HG02884 (cell line): ENCODE data around the gene ZKSCAN7.
A peak's percentile ranks its signal among the peaks of the same experiment; 100 is the strongest.
"Not testable (repeated sequence)": the region's sequence is repeated elsewhere in the genome, so short reads cannot be mapped to it uniquely, and the experiment has no call there.

Experiments
- ATAC-seq: cut with Tn5 transposase; IDR thresholded peaks from one replicate; pipeline ENCODE4 v1.9.1; 2021; ENCODE audit warnings: mild to moderate bottlenecking, moderate library complexity; ENCODE audit not compliant: unreplicated experiment

The ZKSCAN7 gene

GRCh38 chr3:44554626-44555592 is at the start of gene ZKSCAN7:
Gene ZKSCAN7, plus strand, starts transcription at chr3:44555193. Its CDS starts 1,855 bp downstream, at chr3:44557048.
- ATAC-seq: peak; percentile 75

- no peak for ATAC-seq
Observed at GRCh38 chr3:44506556-44506955, 48.4 kb upstream of the ZKSCAN7 start.

GRCh38 chr3:44506961-44507360 is 48.0 kb upstream of the ZKSCAN7 start:
- ATAC-seq: no peak

GRCh38 chr3:44509393-44509921 is 45.5 kb upstream of the ZKSCAN7 start:
- ATAC-seq: peak; percentile 19

GRCh38 chr3:44510000-44510368 is 45.0 kb upstream of the ZKSCAN7 start:
- peak; percentile 50 for ATAC-seq

- ATAC-seq: no peak
Observed at GRCh38 chr3:44511238-44511566, 43.8 kb upstream of the ZKSCAN7 start.

GRCh38 chr3:44513513-44513912 is 41.5 kb upstream of the ZKSCAN7 start:
- no peak for ATAC-seq

- ATAC-seq: no peak
Observed at GRCh38 chr3:44516230-44516629, 38.8 kb upstream of the ZKSCAN7 start.

GRCh38 chr3:44518782-44519156 is 36.2 kb upstream of the ZKSCAN7 start:
- no peak for ATAC-seq

- ATAC-seq: no peak
Observed at GRCh38 chr3:44521721-44522120, 33.3 kb upstream of the ZKSCAN7 start.

GRCh38 chr3:44522494-44522933 is 32.5 kb upstream of the ZKSCAN7 start:
- no peak for ATAC-seq

- no peak for ATAC-seq
Observed at GRCh38 chr3:44525060-44525459, 29.9 kb upstream of the ZKSCAN7 start.

- ATAC-seq: no peak
Observed at GRCh38 chr3:44529927-44530326, 25.1 kb upstream of the ZKSCAN7 start.

GRCh38 chr3:44530911-44531310 is 24.1 kb upstream of the ZKSCAN7 start:
- no peak for ATAC-seq

- ATAC-seq: not testable (repeated sequence)
Observed at GRCh38 chr3:44534659-44535058, 20.3 kb upstream of the ZKSCAN7 start.

GRCh38 chr3:44535364-44535763 is 19.6 kb upstream of the ZKSCAN7 start:
- ATAC-seq: no peak

- not testable (repeated sequence) for ATAC-seq
Observed at GRCh38 chr3:44544811-44545210, 10.2 kb upstream of the ZKSCAN7 start.

- ATAC-seq: no peak
Observed at GRCh38 chr3:44555723-44556122, 730 bp downstream of the ZKSCAN7 start.

GRCh38 chr3:44557074-44557473 is 2.1 kb downstream of the ZKSCAN7 start:
- no peak for ATAC-seq

GRCh38 chr3:44561076-44561475 is 6.1 kb downstream of the ZKSCAN7 start:
- ATAC-seq: no peak

GRCh38 chr3:44562147-44562546 is 7.2 kb downstream of the ZKSCAN7 start:
- no peak for ATAC-seq

- no peak for ATAC-seq
Observed at GRCh38 chr3:44568561-44568960, 13.6 kb downstream of the ZKSCAN7 start.
